Gastrocnemius medialis (tissue), 4 donors: Measurements from ENCODE around the gene LDAH. TPM values are rescaled to one million over a fixed set of nuclear protein-coding genes. Genes with fewer than 3 reads are reported as not detected.

ENCODE experiments used
- ATAC-seq, 2 donors: fragments of 150-250 bp; one replicate each; pipeline ENCODE4 v1.9.1; 2016
- DNase-seq, 2 donors: peaks; one replicate each; pipeline ENCODE4 v3.0.0-alpha.2; 2019
- H3K27ac ChIP-seq, 4 donors: fragments of 200-600 bp; sonication (generic); 1 replicate in 1 of 4; 2 replicates in 3 of 4; pipeline ENCODE4 v1.5.1; 2016 to 2018; ENCODE audit warnings: mild to moderate bottlenecking in 2 of 4, moderate library complexity in 1 of 4
- H3K27me3 ChIP-seq, 3 donors: fragments of 200-600 bp; sonication (generic) in 2 of 3; 1 replicate in 1 of 3; 2 replicates in 2 of 3; pipeline versions ENCODE4 v1.5.1 to v1.6.0; 2016 to 2019; ENCODE audit warnings: mild to moderate bottlenecking in 1 of 3, moderate library complexity in 1 of 3
- H3K36me3 ChIP-seq, 2 donors: fragments of 200-600 bp; sonication (generic) in 1 of 2; one replicate each; pipeline ENCODE4 v1.5.1; 2017 to 2018
- H3K4me1 ChIP-seq, 2 donors: fragments of 200-600 bp; sonication (generic) in 1 of 2; one replicate each; pipeline ENCODE4 v1.5.1; 2016 to 2017; ENCODE audit warnings: mild to moderate bottlenecking in 2 of 2
- H3K4me3 ChIP-seq, 4 donors: fragments of 200-600 bp; sonication (generic) in 3 of 4; 1 replicate in 1 of 4; 2 replicates in 3 of 4; pipeline ENCODE4 v1.5.1; 2016 to 2019; ENCODE audit warnings: mild to moderate bottlenecking in 2 of 4
- H3K9me3 ChIP-seq, 3 donors: fragments of 200-600 bp; sonication (generic) in 2 of 3; 1 replicate in 1 of 3; 2 replicates in 2 of 3; pipeline ENCODE4 v1.5.1; 2016 to 2019
- POLR2A ChIP-seq, 2 donors: fragments of 450-650 bp; IDR thresholded peaks; one replicate each; pipeline ENCODE4 v1.6.1; 2017; ENCODE audit warnings: antibody characterized with exemption in 2 of 2, mild to moderate bottlenecking in 2 of 2, moderate library complexity in 2 of 2
- in situ Hi-C, 4 donors: fragments of 200-750 bp; cut with MboI; loops; one replicate each; pipeline versions ENCODE4 v1.15.0 to v1.8.0; 2017; ENCODE audit warnings: low sequenced_read_pairs in 4 of 4
- intact Hi-C: fragments of 100-400 bp; cut with DNase I; formaldehyde crosslinking; loops from one replicate; pipeline ENCODE4 v1.15.1; 2023; ENCODE audit warnings: low total_unique reads
- total RNA-seq, 4 donors: library from RNA; depleted of rRNA; stranded (reverse); fragments of >200 nt; gene quantifications; one replicate each; pipeline versions ENCODE4 v1.1.0 to v1.2.3, GENCODE V29; 2016
- TF ChIP-seq, protein P1 (sequence below), 5 experiments: fragments of 450-650 bp in 3 of 5; fragments of 200-600 bp in 2 of 5; sonication (generic) in 2 of 5; IDR thresholded peaks in 4 of 5; conservative IDR thresholded peaks in 1 of 5; 1 replicate in 4 of 5; 2 replicates in 1 of 5; pipeline ENCODE4 v1.5.1; 2016 to 2019; ENCODE audit warnings: antibody characterized with exemption in 5 of 5, mild to moderate bottlenecking in 3 of 5, moderate library complexity in 3 of 5

The LDAH gene
- total RNA-seq, 4 donors from 2014 or later, result 0.97 to 2.2 (median 1.4) TPM

DNA sequence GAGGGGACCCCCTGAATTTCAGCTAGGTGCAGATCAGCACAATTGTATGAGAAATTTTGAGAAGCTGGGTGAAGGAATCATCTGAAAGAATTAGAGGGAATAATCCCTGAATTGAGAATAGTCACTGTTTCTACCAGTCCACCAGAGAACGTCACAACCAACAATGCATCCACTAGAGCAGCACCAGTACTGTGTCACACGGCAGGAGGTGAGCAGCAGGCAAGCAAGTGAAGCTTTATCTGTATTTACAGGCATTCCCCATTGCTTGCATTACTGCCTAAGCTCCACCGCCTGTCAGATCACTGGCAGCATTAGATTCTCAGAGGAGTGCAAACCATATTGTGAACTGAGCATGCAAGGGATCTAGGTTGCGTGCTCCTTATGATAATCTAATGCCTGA, 115.3 kb downstream of the LDAH start:
- Histone ChIP-seq H3K27me3 (no peaks in the 10 kb centered on the region), H3K4me3 (no peak overlapping the region), H3K9me3 (no peaks in the 10 kb centered on the region), H3K27ac (no peak overlapping the region), H3K4me1 (no peaks in the 10 kb centered on the region), H3K36me3 (no peaks in the 10 kb centered on the region)
- TF ChIP-seq, protein P1, sequence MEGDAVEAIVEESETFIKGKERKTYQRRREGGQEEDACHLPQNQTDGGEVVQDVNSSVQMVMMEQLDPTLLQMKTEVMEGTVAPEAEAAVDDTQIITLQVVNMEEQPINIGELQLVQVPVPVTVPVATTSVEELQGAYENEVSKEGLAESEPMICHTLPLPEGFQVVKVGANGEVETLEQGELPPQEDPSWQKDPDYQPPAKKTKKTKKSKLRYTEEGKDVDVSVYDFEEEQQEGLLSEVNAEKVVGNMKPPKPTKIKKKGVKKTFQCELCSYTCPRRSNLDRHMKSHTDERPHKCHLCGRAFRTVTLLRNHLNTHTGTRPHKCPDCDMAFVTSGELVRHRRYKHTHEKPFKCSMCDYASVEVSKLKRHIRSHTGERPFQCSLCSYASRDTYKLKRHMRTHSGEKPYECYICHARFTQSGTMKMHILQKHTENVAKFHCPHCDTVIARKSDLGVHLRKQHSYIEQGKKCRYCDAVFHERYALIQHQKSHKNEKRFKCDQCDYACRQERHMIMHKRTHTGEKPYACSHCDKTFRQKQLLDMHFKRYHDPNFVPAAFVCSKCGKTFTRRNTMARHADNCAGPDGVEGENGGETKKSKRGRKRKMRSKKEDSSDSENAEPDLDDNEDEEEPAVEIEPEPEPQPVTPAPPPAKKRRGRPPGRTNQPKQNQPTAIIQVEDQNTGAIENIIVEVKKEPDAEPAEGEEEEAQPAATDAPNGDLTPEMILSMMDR (IDR thresholded peaks at IDR 0.05 in 4 of 5, conservative IDR thresholded peaks at IDR 0.05 in 1 of 5), result no peak
- no peak for TF ChIP-seq POLR2A (IDR thresholded peaks at IDR 0.05)
- intact Hi-C loops, result no loop called here
- DNase-seq (no peak), ATAC-seq (no peak)
- in situ Hi-C loops, result no loop called here

DNA sequence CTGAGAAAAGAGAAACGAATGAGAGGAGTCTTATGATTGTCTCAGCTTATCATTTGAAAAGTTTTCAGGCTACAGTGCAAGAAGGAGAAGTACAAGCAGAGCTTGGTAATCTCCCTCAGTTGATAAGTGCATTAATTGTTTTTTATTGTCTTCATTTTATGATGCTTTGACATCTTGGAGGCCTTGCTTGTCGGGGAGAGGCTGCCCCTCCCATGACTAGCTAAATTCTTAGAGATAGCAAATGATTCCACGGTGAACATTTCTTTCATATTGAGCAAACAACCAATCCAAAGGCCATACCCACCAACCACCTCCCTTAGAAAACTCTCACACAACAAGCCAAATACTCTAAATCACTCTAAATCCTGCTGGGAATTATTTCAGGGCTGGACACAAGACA, 116.1 kb downstream of the LDAH start:
- DNase-seq (no peak), ATAC-seq (no peak)
- Histone ChIP-seq H3K27ac (no peak overlapping the region), H3K9me3 (no peaks in the 10 kb centered on the region), H3K27me3 (no peaks in the 10 kb centered on the region), H3K4me3 (no peak overlapping the region), H3K36me3 (no peaks in the 10 kb centered on the region), H3K4me1 (no peaks in the 10 kb centered on the region)
- intact Hi-C loops (no loop called here), in situ Hi-C loops (no loop called here)
- TF ChIP-seq, protein P1 (IDR thresholded peaks at IDR 0.05 in 4 of 5, conservative IDR thresholded peaks at IDR 0.05 in 1 of 5), result no peak
- no peak for TF ChIP-seq POLR2A (IDR thresholded peaks at IDR 0.05)

DNA sequence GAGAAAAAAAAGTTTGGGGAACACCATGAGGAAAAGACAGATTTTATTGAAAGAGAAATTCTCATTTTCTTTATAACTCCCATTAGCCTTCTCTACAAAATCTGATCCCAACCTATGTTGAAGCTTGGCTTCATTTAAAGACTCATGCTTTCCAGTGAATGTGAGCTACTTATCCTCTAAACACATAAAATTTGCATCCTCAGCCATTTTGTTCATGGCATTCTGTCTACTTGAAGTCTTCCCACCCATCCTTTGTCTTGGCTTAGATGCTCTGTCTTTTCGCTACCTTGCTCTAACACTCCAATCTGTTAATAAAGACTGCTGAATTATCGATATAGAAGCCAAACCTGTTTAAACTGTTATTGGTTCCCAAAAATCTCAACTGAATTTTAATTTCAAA, 116.7 kb downstream of the LDAH start:
- Histone ChIP-seq H3K9me3 (no peaks in the 10 kb centered on the region), H3K36me3 (no peaks in the 10 kb centered on the region), H3K4me3 (no peak overlapping the region), H3K27ac (no peak overlapping the region), H3K4me1 (no peaks in the 10 kb centered on the region), H3K27me3 (no peaks in the 10 kb centered on the region)
- ATAC-seq, result no peak
- TF ChIP-seq, protein P1 (IDR thresholded peaks at IDR 0.05 in 4 of 5, conservative IDR thresholded peaks at IDR 0.05 in 1 of 5), result no peak
- no peak for TF ChIP-seq POLR2A (IDR thresholded peaks at IDR 0.05)
- intact Hi-C loops, result no loop called here
- in situ Hi-C loops, result no loop called here
- no peak for DNase-seq

DNA sequence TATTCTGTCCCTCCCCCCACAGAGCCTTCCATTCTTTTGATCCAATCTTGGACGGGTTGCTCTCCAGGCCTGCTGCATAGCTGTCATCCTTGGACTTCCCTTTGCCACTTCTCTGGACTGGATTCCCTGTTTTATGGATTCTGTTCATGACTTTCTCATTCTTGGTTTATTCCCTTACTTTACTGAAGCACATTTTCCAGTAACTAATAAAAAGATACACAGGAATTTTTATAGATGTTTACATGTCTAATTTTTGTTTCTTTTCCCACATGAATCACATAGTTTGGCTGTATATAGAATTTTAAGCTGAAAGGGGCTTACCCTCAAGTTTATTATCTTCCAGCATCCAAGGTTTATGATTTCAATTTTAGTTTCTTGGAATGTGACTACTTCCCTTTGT, 118.0 kb downstream of the LDAH start:
- intact Hi-C loops (no loop called here), in situ Hi-C loops (no loop called here)
- Histone ChIP-seq H3K36me3 (no peaks in the 10 kb centered on the region), H3K27me3 (no peaks in the 10 kb centered on the region), H3K4me1 (no peaks in the 10 kb centered on the region), H3K4me3 (no peak overlapping the region), H3K9me3 (no peaks in the 10 kb centered on the region), H3K27ac (no peak overlapping the region)
- TF ChIP-seq, protein P1 (IDR thresholded peaks at IDR 0.05 in 4 of 5, conservative IDR thresholded peaks at IDR 0.05 in 1 of 5), result no peak
- DNase-seq (no peak), ATAC-seq (no peak)

DNA sequence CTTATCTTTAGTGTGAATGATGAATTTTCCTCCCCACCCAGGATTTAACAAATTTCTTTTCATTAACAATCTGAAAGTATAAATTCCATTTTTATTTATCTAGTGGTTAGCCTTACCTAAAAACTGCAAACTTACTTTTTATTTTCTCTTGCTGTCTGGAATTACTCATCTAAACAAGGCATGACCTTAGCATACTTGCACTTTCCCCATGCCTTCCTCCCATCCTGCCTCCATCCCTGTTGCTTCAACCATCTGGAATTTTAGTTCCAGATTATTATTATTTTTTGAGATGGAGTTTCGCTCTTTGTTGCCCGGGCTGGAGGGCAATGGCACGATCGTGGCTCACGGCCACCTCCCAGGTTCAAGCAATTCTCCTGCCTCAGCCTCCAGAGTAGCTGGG, 120.3 kb downstream of the LDAH start:
- Histone ChIP-seq H3K36me3 (no peaks in the 10 kb centered on the region), H3K27ac (no peak overlapping the region), H3K27me3 (no peaks in the 10 kb centered on the region), H3K9me3 (no peaks in the 10 kb centered on the region), H3K4me3 (no peak overlapping the region), H3K4me1 (no peaks in the 10 kb centered on the region)
- in situ Hi-C loops (no loop called here), intact Hi-C loops (no loop called here)
- DNase-seq, result no peak
- ATAC-seq, result no peak
- TF ChIP-seq POLR2A (IDR thresholded peaks at IDR 0.05), result no peak
- TF ChIP-seq, protein P1 (IDR thresholded peaks at IDR 0.05 in 4 of 5, conservative IDR thresholded peaks at IDR 0.05 in 1 of 5), result no peak
